Endodermal cell (in vitro differentiated cells): Measurements from ENCODE around the gene OSBPL6. TPM values are rescaled to one million over a fixed set of nuclear protein-coding genes. Genes with fewer than 3 reads are reported as not detected.

Experiments
- DNase-seq: peaks from one replicate; pipeline ENCODE4 v3.0.0-alpha.2; 2017
- H3K27ac ChIP-seq: 2 replicates; pipeline ENCODE4 v1.5.1; 2013; ENCODE audit warnings: mild to moderate bottlenecking, low read depth, low read length, moderate library complexity
- H3K27me3 ChIP-seq: 2 replicates; pipeline ENCODE4 v1.6.1; 2013; ENCODE audit warnings: mild to moderate bottlenecking, low read length, moderate library complexity; ENCODE audit not compliant: insufficient read depth, control insufficient read depth, poor library complexity, severe bottlenecking
- H3K36me3 ChIP-seq: 2 replicates; pipeline ENCODE4 v1.7.0; 2013; ENCODE audit warnings: mild to moderate bottlenecking, low read length, moderate library complexity; ENCODE audit not compliant: control insufficient read depth, insufficient read depth
- H3K4me1 ChIP-seq: one replicate; pipeline ENCODE4 v1.7.0; 2013; ENCODE audit warnings: low read length; ENCODE audit not compliant: control insufficient read depth, insufficient read depth
- H3K4me3 ChIP-seq: 2 replicates; pipeline ENCODE4 v1.5.1; 2013; ENCODE audit warnings: mild to moderate bottlenecking, low read length, moderate library complexity
- H3K9ac ChIP-seq: 2 replicates; pipeline ENCODE4 v1.6.1; 2013; ENCODE audit warnings: mild to moderate bottlenecking, low read length, moderate library complexity; ENCODE audit not compliant: poor library complexity, severe bottlenecking; ENCODE audit errors: extremely low read depth
- H3K9me3 ChIP-seq: 2 replicates; pipeline ENCODE4 v1.6.1; 2013; ENCODE audit warnings: mild to moderate bottlenecking, low read length, moderate library complexity; ENCODE audit not compliant: control insufficient read depth
- H3K27ac Mint-ChIP-seq: 2 replicates; pipeline ENCODE4 v1.8.0; 2020; ENCODE audit warnings: mixed read lengths
- H3K27me3 Mint-ChIP-seq: 2 replicates; pipeline ENCODE4 v1.8.0; 2021; ENCODE audit warnings: mild to moderate bottlenecking, mixed read lengths; ENCODE audit not compliant: insufficient read depth
- H3K36me3 Mint-ChIP-seq: 2 replicates; pipeline ENCODE4 v1.8.0; 2020; ENCODE audit warnings: low read depth, mixed read lengths
- H3K4me1 Mint-ChIP-seq: 2 replicates; pipeline ENCODE4 v1.8.0; 2020; ENCODE audit warnings: mixed read lengths
- H3K4me3 Mint-ChIP-seq: 2 replicates; pipeline ENCODE4 v1.8.0; 2020; ENCODE audit warnings: mild to moderate bottlenecking, moderate library complexity, mixed read lengths
- H3K9me3 Mint-ChIP-seq: 2 replicates; pipeline ENCODE4 v1.8.0; 2020; ENCODE audit warnings: mild to moderate bottlenecking, mixed read lengths
- CTCF ChIP-seq: fragments of 200-600 bp; sonication (generic); conservative IDR thresholded peaks from 2 replicates; pipeline ENCODE4 v1.5.0; 2021; ENCODE audit warnings: antibody characterized with exemption, mild to moderate bottlenecking
- WGBS, 2 experiments: methylation state at CpG; one replicate each; pipeline versions ENCODE4 v1.1.5 to v1.1.7; 2013; ENCODE audit warnings: missing lambda C conversion rate in 2 of 2, mixed read lengths in 1 of 2; ENCODE audit not compliant: insufficient coverage in 1 of 2, insufficient read length in 1 of 2; 5-methylcytosine and 5-hydroxymethylcytosine counted together
- total RNA-seq, 2 donors: library from RNA; stranded (reverse); fragmentation: NEBNext Ultra II Directional in 1 of 2; extraction: Animal tissue kit (Norgen Biotek cat#: 25700) in 1 of 2; gene quantifications; 2 replicates in 1 of 2; 3 replicates in 1 of 2; pipeline ENCODE4 v1.2.1, GENCODE V29; 2021

OSBPL6 gene
- total RNA-seq, 2 donors from 2014 or later, result 3.4 to 3.6 TPM

- Histone ChIP-seq H3K4me3 (no peak overlapping the region), H3K27ac (no peak overlapping the region), H3K4me1 (no peaks in the 10 kb centered on the region), H3K9ac (no peak overlapping the region), H3K36me3 (no peaks in the 10 kb centered on the region), H3K27me3 (no peaks in the 10 kb centered on the region), H3K9me3 (peaks cover 8% of the 10 kb centered on the region)
- H3K4me3 Mint-ChIP-seq, result no peak overlapping the region
- H3K27ac Mint-ChIP-seq, result no peak overlapping the region
- H3K9me3 Mint-ChIP-seq, result peaks cover 23% of the 10 kb centered on the region
- no peaks in the 10 kb centered on the region for H3K27me3 Mint-ChIP-seq
- TF ChIP-seq CTCF, result no peak
- H3K36me3 Mint-ChIP-seq, result no peaks in the 10 kb centered on the region
- WGBS, 2 experiments, result 93% methylated on average over 4 of the region's 4 CpGs; no CpG with 5 or more reads in 1 of the 2 experiments
- DNase-seq, result no peak
- H3K4me1 Mint-ChIP-seq, result no peaks in the 10 kb centered on the region
Observed at GRCh38 chr2:178361588-178361987, 167.3 kb downstream of the OSBPL6 start.

DNA sequence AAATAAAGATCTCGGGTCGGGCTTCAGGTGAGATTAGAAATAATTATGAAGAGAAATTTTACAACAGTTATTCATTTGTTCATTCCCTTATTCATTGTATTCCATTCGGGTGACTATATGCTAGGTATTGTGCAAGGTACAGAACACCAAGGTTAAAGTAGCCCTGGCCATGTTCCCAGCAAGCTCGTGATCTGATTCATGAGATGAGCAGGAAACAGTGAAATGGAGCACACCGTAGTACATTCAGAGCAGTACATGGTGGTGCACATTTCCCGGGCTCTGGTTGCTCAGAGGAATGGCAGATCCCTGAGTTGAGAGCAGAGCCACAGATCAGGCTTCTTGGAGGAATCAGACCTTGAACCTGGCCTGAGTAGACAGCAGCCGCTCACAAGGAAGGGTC, 168.9 kb downstream of the OSBPL6 start:
- Histone ChIP-seq H3K9me3 (peaks cover 2% of the 10 kb centered on the region), H3K27ac (no peak overlapping the region), H3K4me3 (no peak overlapping the region), H3K36me3 (no peaks in the 10 kb centered on the region), H3K9ac (no peak overlapping the region), H3K4me1 (no peaks in the 10 kb centered on the region), H3K27me3 (no peaks in the 10 kb centered on the region)
- no peaks in the 10 kb centered on the region for H3K27me3 Mint-ChIP-seq
- H3K4me3 Mint-ChIP-seq, result no peak overlapping the region
- peaks cover 12% of the 10 kb centered on the region for H3K9me3 Mint-ChIP-seq
- no peak overlapping the region for H3K27ac Mint-ChIP-seq
- no peak for DNase-seq
- WGBS, 2 experiments, result 95 to 100% methylated on average over 5 to 6 of the region's 7 CpGs
- H3K4me1 Mint-ChIP-seq, result no peaks in the 10 kb centered on the region
- H3K36me3 Mint-ChIP-seq, result no peaks in the 10 kb centered on the region
- no peak for TF ChIP-seq CTCF

GRCh38 chr2:178365116-178365515, 170.8 kb downstream of the OSBPL6 start:
- no peaks in the 10 kb centered on the region for H3K36me3 Mint-ChIP-seq
- WGBS, 2 experiments, result 86 to 95% methylated on average over 2 of the region's 2 CpGs
- no peak overlapping the region for H3K27ac ChIP-seq

More at GRCh38 chr2:178365116-178365515, 170.8 kb downstream of the OSBPL6 start:
- H3K4me3 ChIP-seq, result no peak overlapping the region
- H3K9ac ChIP-seq, result no peak overlapping the region
- DNase-seq, result no peak
- no peaks in the 10 kb centered on the region for H3K9me3 Mint-ChIP-seq
- TF ChIP-seq CTCF, result no peak
- no peaks in the 10 kb centered on the region for H3K4me1 ChIP-seq
- H3K4me3 Mint-ChIP-seq, result no peak overlapping the region
- H3K27me3 Mint-ChIP-seq, result no peaks in the 10 kb centered on the region
- no peak overlapping the region for H3K27ac Mint-ChIP-seq
- H3K27me3 ChIP-seq, result no peaks in the 10 kb centered on the region
- no peaks in the 10 kb centered on the region for H3K36me3 ChIP-seq
- H3K4me1 Mint-ChIP-seq, result no peaks in the 10 kb centered on the region
- no peaks in the 10 kb centered on the region for H3K9me3 ChIP-seq
